Neuronal stem cell (in vitro differentiated cells): ENCODE measurements around the gene PRRX1.

Source experiments
- DNase-seq: peaks from one replicate; pipeline ENCODE4 v3.0.0-alpha.2; 2013; ENCODE audit warnings: low spot score
- H2AFZ ChIP-seq: one replicate; pipeline ENCODE4 v1.6.1; 2013; ENCODE audit warnings: mild to moderate bottlenecking, low read length, inconsistent platforms
- H2AK5ac ChIP-seq: 2 replicates; pipeline ENCODE4 v1.6.1; 2013; ENCODE audit warnings: low read depth, mild to moderate bottlenecking, inconsistent platforms, low read length, moderate library complexity, mixed read lengths
- H2BK120ac ChIP-seq: 2 replicates; pipeline ENCODE4 v1.6.1; 2013; ENCODE audit warnings: low read depth, mild to moderate bottlenecking, inconsistent platforms, low read length, moderate library complexity, mixed read lengths
- H2BK12ac ChIP-seq: one replicate; pipeline ENCODE4 v1.6.1; 2013; ENCODE audit warnings: low read length, inconsistent platforms
- H2BK15ac ChIP-seq: 2 replicates; pipeline ENCODE4 v1.6.1; 2013; ENCODE audit warnings: mild to moderate bottlenecking, low read length, inconsistent platforms, mixed read lengths
- H2BK5ac ChIP-seq: one replicate; pipeline ENCODE4 v1.6.1; 2013; ENCODE audit warnings: inconsistent platforms, mild to moderate bottlenecking, low read length, moderate library complexity
- H3K14ac ChIP-seq: one replicate; pipeline ENCODE4 v1.6.1; 2013; ENCODE audit warnings: low read length, inconsistent platforms
- H3K18ac ChIP-seq: 2 replicates; pipeline ENCODE4 v1.6.1; 2013; ENCODE audit warnings: low read length, inconsistent platforms
- H3K23ac ChIP-seq: 2 replicates; pipeline ENCODE4 v1.6.1; 2013; ENCODE audit warnings: low read depth, mild to moderate bottlenecking, mixed read lengths, low read length, inconsistent platforms; ENCODE audit not compliant: poor library complexity
- H3K27ac ChIP-seq: replicated peaks from 3 replicates; pipeline ENCODE4 v1.5.1; 2013; ENCODE audit warnings: low read length, inconsistent platforms
- H3K27me3 ChIP-seq, 3 experiments: 2 replicates each; pipeline ENCODE4 v1.6.1; 2013; ENCODE audit warnings: low read length in 3 of 3, mild to moderate bottlenecking in 2 of 3, inconsistent platforms in 1 of 3, low read depth in 1 of 3, mixed read lengths in 1 of 3, moderate library complexity in 1 of 3; ENCODE audit not compliant: control insufficient read depth in 3 of 3, insufficient read depth in 3 of 3
- H3K36me3 ChIP-seq, 2 donors: replicated peaks in 1 of 2; 2 replicates each; pipeline ENCODE4 v1.6.1; 2013; ENCODE audit warnings: low read length in 2 of 2; ENCODE audit not compliant: control insufficient read depth in 2 of 2, insufficient read depth in 2 of 2
- H3K4ac ChIP-seq: 2 replicates; pipeline ENCODE4 v1.6.1; 2013; ENCODE audit warnings: inconsistent platforms, mild to moderate bottlenecking, low read length, moderate library complexity
- H3K4me1 ChIP-seq, 2 donors: 1 replicate in 1 of 2; 2 replicates in 1 of 2; pipeline ENCODE4 v1.6.1; 2013; ENCODE audit warnings: low read length in 2 of 2, low read depth in 1 of 2; ENCODE audit not compliant: control insufficient read depth in 2 of 2, insufficient read depth in 1 of 2
- H3K4me2 ChIP-seq: one replicate; pipeline ENCODE4 v1.6.1; 2013; ENCODE audit warnings: mild to moderate bottlenecking, low read length, inconsistent platforms; ENCODE audit not compliant: insufficient read depth, poor library complexity, severe bottlenecking
- H3K4me3 ChIP-seq, 2 donors: 2 replicates each; pipeline ENCODE4 v1.5.1; 2013; ENCODE audit warnings: low read length in 2 of 2, mild to moderate bottlenecking in 2 of 2, inconsistent platforms in 1 of 2, moderate library complexity in 1 of 2
- H3K79me1 ChIP-seq: one replicate; pipeline ENCODE4 v1.6.1; 2013; ENCODE audit warnings: low read depth, mild to moderate bottlenecking, inconsistent platforms, low read length, moderate library complexity
- H3K9ac ChIP-seq: one replicate; pipeline ENCODE4 v1.6.1; 2013; ENCODE audit warnings: mild to moderate bottlenecking, low read depth, low read length, inconsistent platforms; ENCODE audit not compliant: poor library complexity
- H3K9me3 ChIP-seq, 2 donors: replicated peaks in 1 of 2; 2 replicates each; pipeline versions ENCODE3 to v1.6.1; 2013; ENCODE audit warnings: low read length in 2 of 2, mild to moderate bottlenecking in 2 of 2, inconsistent platforms in 1 of 2, low read depth in 1 of 2, mixed read lengths in 1 of 2, moderate library complexity in 1 of 2; ENCODE audit not compliant: control insufficient read depth in 2 of 2, insufficient read depth in 1 of 2
- H4K8ac ChIP-seq: one replicate; pipeline ENCODE4 v1.6.1; 2013; ENCODE audit warnings: low read depth, mild to moderate bottlenecking, inconsistent platforms, low read length, moderate library complexity
- H4K91ac ChIP-seq: one replicate; pipeline ENCODE4 v1.6.1; 2013; ENCODE audit warnings: low read length, low read depth, mild to moderate bottlenecking, inconsistent platforms; ENCODE audit not compliant: poor library complexity
- WGBS, 2 donors: extraction: QIAGEN DNeasy Blood & Tissue Kit; methylation state at CpG; one replicate each; pipeline ENCODE4 v1.1.7; 2013; ENCODE audit warnings: missing lambda C conversion rate in 2 of 2, mixed read lengths in 1 of 2; ENCODE audit not compliant: insufficient read length in 2 of 2, insufficient replicate concordance in 1 of 2; ENCODE audit errors: extremely low coverage in 2 of 2; 5-methylcytosine and 5-hydroxymethylcytosine counted together

PRRX1 gene

GRCh38 chr1:170680428-170680827, 16.5 kb downstream of the PRRX1 start:
- no peak overlapping the region for H3K4me3 ChIP-seq
- no peak overlapping the region for H3K4ac ChIP-seq
- no peak overlapping the region for H3K27ac ChIP-seq
- no peak overlapping the region for H3K9ac ChIP-seq
- DNase-seq: no peak
- peaks cover 0 to 5% (median 0%) of the 10 kb centered on the region in 3 experiments for H3K27me3 ChIP-seq
- no peak overlapping the region for H2AFZ ChIP-seq
- H3K23ac ChIP-seq: no peak overlapping the region
- no peak overlapping the region for H4K91ac ChIP-seq
- no peak overlapping the region for H3K18ac ChIP-seq
- H2BK15ac ChIP-seq: no peak overlapping the region
- H3K4me2 ChIP-seq: no peak overlapping the region
- no CpG with 5 or more reads among the region's 3 CpGs for WGBS, 2 donors
- no peaks in the 10 kb centered on the region for H3K9me3 ChIP-seq
- no peak overlapping the region for H4K8ac ChIP-seq
- H2BK5ac ChIP-seq: no peak overlapping the region
- H3K14ac ChIP-seq: no peak overlapping the region
- peaks cover 0 to 2% of the 10 kb centered on the region in 2 donors for H3K4me1 ChIP-seq
- H2AK5ac ChIP-seq: no peak overlapping the region
- no peak overlapping the region for H2BK12ac ChIP-seq
- H2BK120ac ChIP-seq: no peak overlapping the region
- H3K79me1 ChIP-seq: no peaks in the 10 kb centered on the region
- no peaks in the 10 kb centered on the region for H3K36me3 ChIP-seq

GRCh38 chr1:170682169-170682568, 18.2 kb downstream of the PRRX1 start:
- Histone ChIP-seq H2AFZ (no peak overlapping the region), H3K27ac (no peak overlapping the region), H2BK120ac (no peak overlapping the region), H4K91ac (no peak overlapping the region), H3K14ac (no peak overlapping the region), H3K4me2 (no peak overlapping the region), H3K79me1 (no peaks in the 10 kb centered on the region), H4K8ac (no peak overlapping the region), H3K4ac (no peak overlapping the region), H2AK5ac (no peak overlapping the region), H2BK5ac (no peak overlapping the region), H3K18ac (no peak overlapping the region), H3K27me3 (peaks cover 0 to 5% (median 0%) of the 10 kb centered on the region in 3 experiments), H3K9me3 (no peaks in the 10 kb centered on the region), H3K4me1 (peaks cover 2 to 17% of the 10 kb centered on the region in 2 donors), H3K36me3 (no peaks in the 10 kb centered on the region), H3K23ac (no peak overlapping the region), H3K4me3 (no peak overlapping the region), H2BK15ac (no peak overlapping the region), H2BK12ac (no peak overlapping the region), H3K9ac (no peak overlapping the region)
- DNase-seq: no peak
- no CpG with 5 or more reads among the region's 1 CpG for WGBS, 2 donors

GRCh38 chr1:170682809-170683208, 18.9 kb downstream of the PRRX1 start:
- H3K4me3 ChIP-seq: no peak overlapping the region
- no peak overlapping the region for H2AK5ac ChIP-seq
- WGBS, 2 donors: no CpG with 5 or more reads among the region's 1 CpG
- H2BK120ac ChIP-seq: no peak overlapping the region
- H3K9ac ChIP-seq: no peak overlapping the region
- H3K14ac ChIP-seq: no peak overlapping the region
- no peak overlapping the region for H2BK15ac ChIP-seq
- no peak overlapping the region for H4K91ac ChIP-seq
- no peak for DNase-seq
- H3K4ac ChIP-seq: no peak overlapping the region
- no peaks in the 10 kb centered on the region for H3K9me3 ChIP-seq
- no peak overlapping the region for H3K4me2 ChIP-seq
- no peak overlapping the region for H2AFZ ChIP-seq
- H4K8ac ChIP-seq: no peak overlapping the region
- peaks cover 0 to 5% (median 0%) of the 10 kb centered on the region in 3 experiments for H3K27me3 ChIP-seq
- H2BK5ac ChIP-seq: no peak overlapping the region
- no peak overlapping the region for H2BK12ac ChIP-seq
- peaks cover 2 to 23% of the 10 kb centered on the region in 2 donors for H3K4me1 ChIP-seq
- no peak overlapping the region for H3K23ac ChIP-seq
- no peak overlapping the region for H3K18ac ChIP-seq
- no peak overlapping the region for H3K27ac ChIP-seq
- H3K36me3 ChIP-seq: no peaks in the 10 kb centered on the region
- H3K79me1 ChIP-seq: no peaks in the 10 kb centered on the region

- no peak for DNase-seq
Observed at GRCh38 chr1:170685166-170685565, 21.2 kb downstream of the PRRX1 start.

More at GRCh38 chr1:170685166-170685565, 21.2 kb downstream of the PRRX1 start:
- H2AFZ ChIP-seq: no peak overlapping the region
- no peaks in the 10 kb centered on the region for H3K9me3 ChIP-seq
- H2BK120ac ChIP-seq: no peak overlapping the region
- H3K18ac ChIP-seq: no peak overlapping the region
- H4K8ac ChIP-seq: no peak overlapping the region
- no peak overlapping the region for H2BK12ac ChIP-seq
- H3K27me3 ChIP-seq: no peaks in the 10 kb centered on the region
- H3K23ac ChIP-seq: no peak overlapping the region
- H4K91ac ChIP-seq: no peak overlapping the region
- H3K27ac ChIP-seq: no peak overlapping the region
- WGBS, 2 donors: no CpG with 5 or more reads among the region's 4 CpGs
- H3K4me3 ChIP-seq: no peak overlapping the region
- H2BK15ac ChIP-seq: no peak overlapping the region
- H3K4ac ChIP-seq: no peak overlapping the region
- no peak overlapping the region for H2BK5ac ChIP-seq
- no peak overlapping the region for H3K14ac ChIP-seq
- peaks cover 2 to 24% of the 10 kb centered on the region in 2 donors for H3K4me1 ChIP-seq
- no peaks in the 10 kb centered on the region for H3K36me3 ChIP-seq
- no peak overlapping the region for H3K4me2 ChIP-seq
- no peak overlapping the region for H3K9ac ChIP-seq
- no peaks in the 10 kb centered on the region for H3K79me1 ChIP-seq
- no peak overlapping the region for H2AK5ac ChIP-seq
